M059J (cell line): Measurements from ENCODE around the gene REM2. TPM values are rescaled to one million over a fixed set of nuclear protein-coding genes. Genes with fewer than 3 reads are reported as not detected.
"Not testable (repeated sequence)": the region's sequence is repeated elsewhere in the genome, so short reads cannot be mapped to it uniquely, and the experiment has no call there.

ENCODE experiments used
- DNase-seq: peaks from one replicate; pipeline ENCODE4 v3.0.0-alpha.2; 2012; ENCODE audit warnings: low read depth
- total RNA-seq: library from RNA; depleted of rRNA; stranded (reverse); fragments of >200 nt; shearing (Covaris generic); gene quantifications from 2 replicates; pipeline ENCODE4 v1.2.3, GENCODE V29; 2014

Gene REM2
- total RNA-seq, 1 experiment from 2014 or later, result 0.52 TPM

GRCh38 chr14:22848351-22849164 is 34.5 kb upstream of the REM2 start:
- peak; percentile 68 for DNase-seq

DNA sequence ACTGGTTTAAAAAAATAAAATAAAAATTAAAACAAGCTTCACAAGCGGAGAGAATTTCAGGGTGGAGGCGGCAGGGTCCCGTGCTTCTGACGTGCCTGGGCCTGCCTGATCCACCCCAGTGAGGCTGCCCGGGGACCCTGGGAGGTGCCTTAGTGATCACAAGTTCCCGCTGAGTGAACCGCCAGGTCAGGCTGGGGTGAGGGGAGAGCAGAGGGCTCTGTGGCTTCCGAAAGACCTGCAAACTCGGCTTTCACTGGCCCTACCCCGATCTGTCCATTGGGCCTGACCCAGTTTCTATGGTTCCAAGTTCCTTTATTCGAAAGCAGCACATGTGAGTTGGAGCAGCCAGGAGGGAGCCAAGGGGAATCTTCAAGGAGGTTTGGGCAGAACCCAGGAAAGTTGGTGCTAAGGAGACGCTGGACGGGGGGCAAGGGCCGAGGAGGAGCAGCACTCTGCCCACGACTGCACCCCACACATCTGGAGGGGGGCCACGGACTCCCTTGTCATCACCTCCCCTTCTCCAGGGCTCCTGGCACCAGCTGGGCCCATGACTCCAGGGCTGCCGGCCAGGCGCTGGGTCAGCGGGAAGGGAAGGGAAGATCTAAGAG is 33.7 kb upstream of the REM2 start:
- DNase-seq, result peak; percentile 21

- DNase-seq, result peak; percentile 97
Observed at GRCh38 chr14:22850944-22851764, 31.9 kb upstream of the REM2 start.

- DNase-seq, result not testable (repeated sequence)
Observed at GRCh38 chr14:22852178-22852577, 30.8 kb upstream of the REM2 start.

DNA sequence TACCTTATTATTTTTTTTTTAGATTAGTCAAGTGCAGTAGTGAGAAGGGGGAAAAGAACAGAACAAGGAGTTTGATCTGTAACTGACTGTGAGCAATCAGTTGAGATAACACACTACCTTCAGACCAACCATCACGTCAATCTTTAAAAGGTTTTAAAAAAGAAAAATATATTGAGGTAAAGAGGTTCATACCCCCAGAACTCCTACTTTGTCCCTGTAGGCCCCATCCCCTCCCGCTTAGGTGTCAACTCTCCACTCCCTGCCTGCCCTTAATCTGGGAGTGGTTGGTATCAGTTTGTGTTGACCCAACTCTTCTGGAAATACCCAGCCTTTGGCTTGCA is 30.5 kb upstream of the REM2 start:
- no peak for DNase-seq

- DNase-seq, result peak; percentile 81
Observed at GRCh38 chr14:22852940-22853767, 29.9 kb upstream of the REM2 start.

DNA sequence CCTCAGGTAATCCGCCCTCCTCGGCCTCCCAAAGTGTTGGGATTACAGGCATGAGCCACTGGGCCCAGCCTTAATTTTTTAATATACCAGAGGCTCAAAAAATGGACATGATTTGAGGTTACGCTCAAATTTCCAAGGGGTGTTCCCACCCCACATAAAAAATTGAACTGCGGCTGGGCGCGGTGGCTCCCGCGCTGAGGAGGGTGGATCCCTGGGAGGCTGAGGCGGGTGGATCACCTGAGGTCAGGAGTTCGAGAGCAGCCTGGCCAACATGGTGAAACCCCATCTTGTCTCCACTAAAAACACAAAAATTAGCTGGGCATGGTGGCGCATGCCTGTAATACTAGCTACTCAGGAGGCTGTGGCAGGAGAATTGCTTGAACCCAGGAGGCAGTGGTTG is 28.7 kb upstream of the REM2 start:
- DNase-seq, result not testable (repeated sequence)

DNA sequence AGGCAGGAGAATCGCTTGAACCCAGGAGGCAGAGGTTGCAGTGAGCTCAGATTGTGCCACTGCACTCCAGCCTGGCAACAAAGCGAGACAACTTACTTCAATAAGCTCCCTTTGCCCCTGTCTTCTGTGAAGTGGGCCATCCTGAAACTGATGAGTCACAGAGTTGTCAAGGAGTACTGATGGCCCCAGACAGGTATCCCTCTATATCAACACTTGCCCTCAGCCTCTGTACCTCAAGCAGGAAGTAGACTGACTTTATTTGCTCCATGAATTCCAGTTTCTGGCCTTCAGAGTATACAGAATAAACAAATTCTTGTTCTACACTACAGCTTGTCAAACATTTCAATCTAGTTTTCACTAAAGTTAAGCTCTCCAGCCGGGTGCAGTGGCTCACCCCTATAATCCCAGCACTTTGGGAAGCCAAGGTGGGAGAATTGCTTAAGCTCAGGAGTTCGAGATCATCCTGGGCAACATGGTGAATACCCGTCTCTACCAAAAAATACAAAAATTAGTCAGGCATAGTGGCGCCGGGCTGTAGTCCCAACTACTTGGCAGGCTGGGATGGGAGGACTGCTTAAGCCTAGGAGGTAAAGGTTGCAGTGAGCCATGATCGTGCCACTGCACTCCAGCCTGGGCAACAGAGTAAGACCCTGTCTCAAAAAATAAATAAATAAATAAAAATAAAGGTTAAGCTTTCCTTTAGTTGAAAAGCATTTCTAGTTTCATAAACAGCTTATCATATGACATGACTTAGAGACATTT is 27.9 kb upstream of the REM2 start:
- no peak for DNase-seq

GRCh38 chr14:22856428-22856827 is 26.6 kb upstream of the REM2 start:
- no peak for DNase-seq

DNA sequence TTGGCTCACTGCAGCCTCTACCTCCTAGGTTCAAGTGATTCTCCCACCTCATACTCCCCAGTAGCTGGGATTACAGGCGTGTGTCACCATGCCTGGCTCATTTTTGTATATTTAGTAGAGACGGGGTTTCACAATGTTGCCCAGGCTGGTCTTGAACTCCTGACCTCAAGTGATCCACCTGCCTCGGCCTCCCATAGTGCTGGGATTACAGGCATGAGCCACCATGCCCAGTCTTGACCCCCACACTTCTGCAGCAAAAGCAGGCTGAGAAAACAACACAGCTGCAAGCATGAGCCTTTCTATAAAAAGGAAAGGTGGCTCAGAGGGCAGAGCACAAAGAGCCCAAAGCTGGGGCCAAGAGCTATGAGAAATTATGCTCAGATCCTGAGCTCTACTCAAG is 22.6 kb upstream of the REM2 start:
- not testable (repeated sequence) for DNase-seq

DNA sequence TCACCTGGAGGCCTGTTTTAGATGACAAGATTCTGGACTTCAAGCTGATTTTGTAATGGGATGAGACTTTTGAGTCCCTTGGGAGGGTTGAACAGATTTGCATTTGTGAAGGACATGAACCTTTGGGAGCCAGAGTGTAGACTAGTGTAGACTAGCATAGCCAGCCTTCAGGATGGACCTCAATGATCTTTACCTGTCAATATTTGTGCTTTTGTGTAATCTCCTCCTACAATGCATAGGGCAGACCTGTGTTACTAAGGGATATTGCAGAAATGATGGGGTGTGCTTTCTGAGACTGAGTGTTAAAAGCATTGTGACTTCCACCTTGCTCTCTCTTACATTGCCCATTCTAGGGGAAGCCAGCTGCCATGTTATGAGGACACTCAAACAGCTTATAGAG is 21.4 kb upstream of the REM2 start:
- DNase-seq, result no peak

DNA sequence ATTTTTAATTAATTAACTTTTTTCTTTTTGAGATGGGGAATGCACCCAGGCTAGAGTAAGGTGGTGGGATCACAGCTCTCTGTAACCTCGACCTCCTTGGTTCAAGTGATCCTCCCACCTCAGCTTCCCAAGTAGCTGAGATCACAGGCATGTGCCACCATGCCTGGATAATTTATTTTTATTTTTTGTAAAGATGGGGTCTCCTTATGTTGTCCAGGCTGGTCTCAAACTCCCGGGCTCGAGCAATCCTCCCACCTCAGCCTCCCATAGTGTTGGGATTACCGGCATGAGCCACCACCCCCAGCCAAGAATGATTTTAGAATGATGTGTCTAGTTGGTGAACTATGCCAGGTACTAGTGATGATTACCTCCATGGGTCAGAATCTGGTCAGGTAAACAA is 18.0 kb upstream of the REM2 start:
- no peak for DNase-seq

DNA sequence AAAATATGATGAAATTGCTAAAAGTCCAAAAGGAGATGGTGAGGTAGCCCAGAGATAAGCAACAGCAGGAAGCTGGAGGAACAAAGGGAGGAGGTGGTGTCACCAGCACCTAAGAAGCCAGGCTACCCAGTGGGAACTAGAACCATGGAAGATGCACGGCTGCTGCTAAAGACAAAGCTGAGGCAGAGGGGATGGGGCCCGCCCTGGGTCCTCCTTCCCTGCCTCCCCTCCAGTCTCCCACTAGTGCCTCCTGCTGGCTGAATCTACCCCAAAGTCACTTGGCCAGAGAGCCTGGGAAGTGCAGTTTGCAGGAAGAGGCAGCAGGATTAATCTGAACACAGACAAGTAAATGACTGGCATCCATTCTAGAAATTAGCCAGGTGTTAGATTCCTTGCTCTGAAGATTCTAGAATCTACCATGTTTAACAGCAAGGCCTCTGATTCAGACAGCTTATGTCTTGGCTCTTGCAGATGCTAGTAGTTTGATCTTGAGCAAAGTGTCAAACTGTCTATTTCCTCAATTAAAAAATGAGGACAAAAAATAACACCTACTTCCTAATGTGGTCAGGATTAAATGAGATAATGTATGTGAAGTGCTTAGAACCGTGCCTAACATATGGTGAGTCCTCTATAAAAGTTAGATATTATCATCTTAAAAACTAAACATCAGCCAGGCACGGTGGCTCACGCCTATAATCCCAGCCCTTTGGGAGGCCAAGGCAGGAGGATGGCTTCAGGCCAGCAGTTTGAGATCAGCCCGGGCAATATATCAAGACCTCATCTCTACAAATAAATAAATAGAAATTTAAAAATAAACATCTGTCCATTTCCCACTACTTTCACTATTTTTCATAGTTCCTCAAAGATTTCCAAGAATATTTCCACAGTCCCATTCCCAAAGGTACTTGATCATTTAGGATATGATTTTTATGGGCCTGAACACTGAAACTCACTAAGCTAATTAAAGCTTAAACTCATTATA is 17.3 kb upstream of the REM2 start:
- DNase-seq, result no peak

GRCh38 chr14:22866874-22867273 is 16.1 kb upstream of the REM2 start:
- DNase-seq, result no peak

DNA sequence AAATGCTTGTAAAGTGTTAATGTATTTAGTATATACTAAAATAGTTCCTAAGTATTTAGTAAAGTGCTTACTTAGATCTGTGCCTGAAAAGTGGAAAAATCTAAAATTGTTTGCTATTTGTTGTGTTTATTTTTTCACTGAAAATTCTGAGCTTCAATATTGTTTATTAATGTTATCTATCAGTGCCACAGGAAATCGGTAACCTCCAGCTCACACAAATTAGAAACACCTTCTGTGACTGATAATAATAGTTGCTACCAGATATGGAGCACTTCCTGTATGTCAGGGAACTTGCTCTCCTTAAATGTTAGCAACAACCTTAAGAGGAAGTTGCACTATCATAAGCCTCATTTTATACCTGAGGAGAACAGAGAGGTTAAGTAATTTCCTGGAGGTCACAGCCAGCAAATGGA is 12.2 kb upstream of the REM2 start:
- no peak for DNase-seq

- peak; percentile 93 for DNase-seq
Observed at GRCh38 chr14:22871224-22872032, 11.6 kb upstream of the REM2 start, which contains the start of gene LRP10. Gene LRP10 (plus strand): TSS chr14:22871740. CDS start chr14:22872304, 564 bp downstream.

GRCh38 chr14:22872033-22872832 is 10.8 kb upstream of the REM2 start:
- peak; percentile 90 for DNase-seq
